ENCODE results near the gene DCP1A. TPM values are rescaled to one million over a fixed set of nuclear protein-coding genes. Genes with fewer than 3 reads are reported as not detected.

DCP1A gene
- total and polyA plus RNA-seq, 2 of the 13 experiments (the other 11 are each of a cell fraction or from before 2014, with no cell fraction given) = 14.2 to 41.2 TPM

DNA sequence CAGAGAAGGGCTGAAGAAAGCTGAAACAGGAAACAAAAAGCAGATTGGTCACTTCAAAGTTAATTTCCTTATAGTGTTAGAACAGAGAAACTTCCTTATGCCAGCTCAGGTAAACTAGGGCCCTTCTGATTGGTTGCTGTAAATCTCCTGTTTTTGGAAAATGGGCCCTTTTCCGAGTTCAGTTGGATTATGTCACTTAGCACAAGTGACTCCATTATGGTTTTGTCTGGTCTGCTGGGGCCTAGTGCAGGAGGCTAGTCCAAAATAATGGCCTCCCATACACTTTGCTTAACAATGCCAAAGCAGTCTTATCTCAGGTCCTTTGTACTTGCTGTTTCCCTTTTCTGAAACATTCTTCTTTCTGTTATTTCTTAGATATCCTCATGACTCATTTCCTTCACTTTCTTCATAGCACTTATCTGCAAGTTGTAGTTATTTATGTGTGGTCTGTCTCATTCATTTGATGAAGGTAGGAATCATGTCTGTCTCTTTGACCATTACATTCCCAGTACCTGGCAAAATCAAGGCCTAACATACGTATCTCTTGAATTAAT is 7.7 kb upstream of the DCP1A start:
- Histone ChIP-seq H3K9ac (ENCODE audit: insufficient read depth, low read depth, low read length) (no peak overlapping the region), H3K27me3 (ENCODE audit: control insufficient read depth in 1 of 2, insufficient read depth in 2 of 2, low read length in 2 of 2) (no peaks in the 10 kb centered on the region), H3K27ac (ENCODE audit: extremely low read length, insufficient read depth, low read length) (no peak overlapping the region), H3K4me3 (replicated peaks in 1 of 3; ENCODE audit: insufficient read depth in 1 of 3, low read depth in 2 of 3, low read length in 3 of 3) (no peak overlapping the region), H4K20me1 (ENCODE audit: insufficient read depth, low read length) (no peaks in the 10 kb centered on the region), H3K9me3 (ENCODE audit: low read length) (no peaks in the 10 kb centered on the region), H3K4me1 (ENCODE audit: insufficient read depth, low read length) (peaks cover 7% of the 10 kb centered on the region), H3K79me2 (ENCODE audit: insufficient read depth, low read length) (no peaks in the 10 kb centered on the region), H3K36me3 (replicated peaks in 1 of 2; ENCODE audit: control insufficient read depth in 1 of 2, insufficient read depth in 2 of 2, low read length in 2 of 2) (no peaks in the 10 kb centered on the region), H3K4me2 (ENCODE audit: low read depth, low read length) (no peak overlapping the region), H2AFZ (ENCODE audit: low read length) (no peak overlapping the region)
- WGBS (ENCODE audit: low lambda C conversion rate) = 40% methylated on average over 2 of the region's 2 CpGs
- BruUV-seq (replicated peaks) = no TSS peak
- in situ Hi-C loops (cut with HindIII; ENCODE audit: extremely low pct_ligation_motif_present, low pct_unique_long_range_greater_than_20kb) = no loop called here
- CTCF ChIA-PET (ENCODE audit: low intra/inter-chr PET ratio, low total read pairs) = no interaction called here
- POLR2A ChIA-PET = no interaction called here
- no peak for TF ChIP-seq NR2C2 (CRISPR knock-in tag; IDR thresholded peaks at IDR 0.05; ENCODE audit: borderline replicate concordance)
- TF ChIP-seq ATRX (CRISPR knock-in tag; IDR thresholded peaks at IDR 0.05; ENCODE audit: borderline replicate concordance) = no peak
- TF ChIP-seq, protein P1, sequence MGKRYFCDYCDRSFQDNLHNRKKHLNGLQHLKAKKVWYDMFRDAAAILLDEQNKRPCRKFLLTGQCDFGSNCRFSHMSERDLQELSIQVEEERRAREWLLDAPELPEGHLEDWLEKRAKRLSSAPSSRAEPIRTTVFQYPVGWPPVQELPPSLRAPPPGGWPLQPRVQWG (CRISPR knock-in tag; IDR thresholded peaks at IDR 0.05; ENCODE audit: borderline replicate concordance, low read depth) = no peak
- no peak for TF ChIP-seq CC2D1A (CRISPR knock-in tag; IDR thresholded peaks at IDR 0.05)
- no peak for TF ChIP-seq ZNF101 (CRISPR knock-in tag; IDR thresholded peaks at IDR 0.05; ENCODE audit: borderline replicate concordance, low read depth)
- no peak for TF ChIP-seq ZNF354B (CRISPR knock-in tag; IDR thresholded peaks at IDR 0.05)
- TF ChIP-seq ESRRA (CRISPR knock-in tag; IDR thresholded peaks at IDR 0.05; ENCODE audit: low read depth) = no peak
- no peak for TF ChIP-seq ZBTB4 (CRISPR knock-in tag; IDR thresholded peaks at IDR 0.05; ENCODE audit: borderline replicate concordance)
- no peak for TF ChIP-seq CBX5 (CRISPR knock-in tag; IDR thresholded peaks at IDR 0.05; ENCODE audit: borderline replicate concordance)
- no peak for TF ChIP-seq KMT2B (CRISPR knock-in tag; IDR thresholded peaks at IDR 0.05)
- TF ChIP-seq AKNA (CRISPR knock-in tag; IDR thresholded peaks at IDR 0.05; ENCODE audit: borderline replicate concordance) = no peak
- TF ChIP-seq ADNP (CRISPR knock-in tag; IDR thresholded peaks at IDR 0.05) = no peak
- TF ChIP-seq SMARCE1 (IDR thresholded peaks at IDR 0.05; ENCODE audit: borderline replicate concordance) = no peak
- no peak for TF ChIP-seq ZNF660 (CRISPR knock-in tag; IDR thresholded peaks at IDR 0.05; ENCODE audit: borderline replicate concordance, low read depth)
- TF ChIP-seq HOXA5 (CRISPR knock-in tag; IDR thresholded peaks at IDR 0.05) = no peak
- no peak for TF ChIP-seq TFDP2 (CRISPR knock-in tag; IDR thresholded peaks at IDR 0.05)
- ATAC-seq (no peak), DNase-seq (ENCODE audit: low spot score) (no peak), FAIRE-seq (no peak)
- intact Hi-C loops (cut with micrococcal nuclease; ENCODE audit: unreplicated experiment) = no loop called here
